ENCODE measurements around the gene IL20RA. TPM values are rescaled to one million over a fixed set of nuclear protein-coding genes. Genes with fewer than 3 reads are reported as not detected.

IL20RA gene, protein sequence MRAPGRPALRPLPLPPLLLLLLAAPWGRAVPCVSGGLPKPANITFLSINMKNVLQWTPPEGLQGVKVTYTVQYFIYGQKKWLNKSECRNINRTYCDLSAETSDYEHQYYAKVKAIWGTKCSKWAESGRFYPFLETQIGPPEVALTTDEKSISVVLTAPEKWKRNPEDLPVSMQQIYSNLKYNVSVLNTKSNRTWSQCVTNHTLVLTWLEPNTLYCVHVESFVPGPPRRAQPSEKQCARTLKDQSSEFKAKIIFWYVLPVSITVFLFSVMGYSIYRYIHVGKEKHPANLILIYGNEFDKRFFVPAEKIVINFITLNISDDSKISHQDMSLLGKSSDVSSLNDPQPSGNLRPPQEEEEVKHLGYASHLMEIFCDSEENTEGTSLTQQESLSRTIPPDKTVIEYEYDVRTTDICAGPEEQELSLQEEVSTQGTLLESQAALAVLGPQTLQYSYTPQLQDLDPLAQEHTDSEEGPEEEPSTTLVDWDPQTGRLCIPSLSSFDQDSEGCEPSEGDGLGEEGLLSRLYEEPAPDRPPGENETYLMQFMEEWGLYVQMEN
- polyA plus RNA-seq (1.2 to 1.5 TPM (median 1.3 TPM) in 3 replicates), polyA minus RNA-seq (0.49 to 3.0 TPM (median 1.0 TPM) in 3 replicates)
- 6.0 TPM for polyA plus RNA-seq (2011; ENCODE audit: low read depth)
- polyA plus RNA-seq (2011; cell fraction: cytosol; rRNA removed) = 1.2 and 1.8 TPM in 2 replicates
- 1.1 and 1.6 TPM in 2 replicates for polyA plus RNA-seq (2011; cell fraction: nucleus; rRNA removed)
- 0.92 and 7.4 TPM in 2 replicates for polyA plus RNA-seq (2012; ENCODE audit: low replicate concordance)
- polyA minus RNA-seq (2011; cell fraction: cytosol; rRNA and poly(A)+ RNA removed) = 1.2 TPM
- polyA minus RNA-seq (2011; cell fraction: nucleus; rRNA and poly(A)+ RNA removed) = 0.70 and 1.2 TPM in 2 replicates

DNA sequence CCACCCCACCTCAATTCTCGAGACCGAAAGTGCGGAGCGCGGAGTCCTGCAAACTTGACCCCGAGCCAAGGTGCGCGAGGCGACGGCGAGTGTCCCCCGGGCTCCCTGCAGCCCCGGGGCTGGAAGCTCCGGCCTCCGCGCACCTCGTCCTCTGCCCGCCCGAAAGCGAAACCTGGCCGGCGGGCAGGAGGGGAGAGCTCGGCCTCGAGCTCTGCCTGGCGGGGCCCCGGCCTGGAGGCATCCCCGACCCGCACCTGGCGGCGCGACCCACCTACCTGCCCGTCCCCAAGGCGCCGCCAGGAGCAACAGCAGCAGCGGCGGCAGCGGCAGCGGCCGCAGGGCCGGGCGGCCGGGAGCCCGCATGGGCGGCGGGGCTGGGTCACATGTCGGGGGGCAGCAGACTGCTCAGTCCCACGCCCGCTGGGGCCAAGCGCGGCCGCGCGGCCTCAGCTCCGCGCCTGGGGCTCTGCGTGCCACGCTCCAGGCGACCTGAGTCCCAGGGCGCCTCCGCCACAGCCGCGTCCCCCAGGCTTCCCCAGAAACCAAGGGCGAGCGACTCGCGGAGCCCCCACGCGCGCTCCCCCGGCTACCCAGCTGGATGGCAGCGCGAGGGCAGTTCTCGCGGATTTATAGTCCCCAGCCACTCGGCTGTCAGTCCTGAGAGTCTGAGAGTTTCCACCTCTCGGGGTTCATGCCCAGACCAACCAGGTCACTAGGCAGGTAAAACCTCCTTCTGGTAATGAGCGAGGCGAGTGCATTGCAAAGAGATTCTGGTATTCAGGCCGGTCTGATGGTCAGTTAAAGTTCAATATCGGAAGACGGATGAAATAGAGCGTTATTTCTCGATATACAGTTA is at the start of gene IL20RA:
Gene IL20RA, minus strand, starts transcription at position 600 of the 856 bp plus-strand sequence. Its CDS starts 237 bp downstream, at position 363.
- TF ChIP-seq, protein P1, sequence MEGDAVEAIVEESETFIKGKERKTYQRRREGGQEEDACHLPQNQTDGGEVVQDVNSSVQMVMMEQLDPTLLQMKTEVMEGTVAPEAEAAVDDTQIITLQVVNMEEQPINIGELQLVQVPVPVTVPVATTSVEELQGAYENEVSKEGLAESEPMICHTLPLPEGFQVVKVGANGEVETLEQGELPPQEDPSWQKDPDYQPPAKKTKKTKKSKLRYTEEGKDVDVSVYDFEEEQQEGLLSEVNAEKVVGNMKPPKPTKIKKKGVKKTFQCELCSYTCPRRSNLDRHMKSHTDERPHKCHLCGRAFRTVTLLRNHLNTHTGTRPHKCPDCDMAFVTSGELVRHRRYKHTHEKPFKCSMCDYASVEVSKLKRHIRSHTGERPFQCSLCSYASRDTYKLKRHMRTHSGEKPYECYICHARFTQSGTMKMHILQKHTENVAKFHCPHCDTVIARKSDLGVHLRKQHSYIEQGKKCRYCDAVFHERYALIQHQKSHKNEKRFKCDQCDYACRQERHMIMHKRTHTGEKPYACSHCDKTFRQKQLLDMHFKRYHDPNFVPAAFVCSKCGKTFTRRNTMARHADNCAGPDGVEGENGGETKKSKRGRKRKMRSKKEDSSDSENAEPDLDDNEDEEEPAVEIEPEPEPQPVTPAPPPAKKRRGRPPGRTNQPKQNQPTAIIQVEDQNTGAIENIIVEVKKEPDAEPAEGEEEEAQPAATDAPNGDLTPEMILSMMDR (optimal IDR thresholded peaks at IDR 0.05 in 1 of 3, IDR thresholded peaks at IDR 0.05 in 1 of 3, conservative IDR thresholded peaks at IDR 0.05 in 1 of 3; ENCODE audit: extremely low read depth in 1 of 3, insufficient read depth in 2 of 3, low read length in 3 of 3) = no peak
- TF ChIP-seq EZH2 (IDR thresholded peaks at IDR 0.05; ENCODE audit: low read length) = no peak
- dilution Hi-C loops (cut with MboI; ENCODE audit: extremely low pct_ligation_motif_present, low sequenced_read_pairs) = no loop called here

DNA sequence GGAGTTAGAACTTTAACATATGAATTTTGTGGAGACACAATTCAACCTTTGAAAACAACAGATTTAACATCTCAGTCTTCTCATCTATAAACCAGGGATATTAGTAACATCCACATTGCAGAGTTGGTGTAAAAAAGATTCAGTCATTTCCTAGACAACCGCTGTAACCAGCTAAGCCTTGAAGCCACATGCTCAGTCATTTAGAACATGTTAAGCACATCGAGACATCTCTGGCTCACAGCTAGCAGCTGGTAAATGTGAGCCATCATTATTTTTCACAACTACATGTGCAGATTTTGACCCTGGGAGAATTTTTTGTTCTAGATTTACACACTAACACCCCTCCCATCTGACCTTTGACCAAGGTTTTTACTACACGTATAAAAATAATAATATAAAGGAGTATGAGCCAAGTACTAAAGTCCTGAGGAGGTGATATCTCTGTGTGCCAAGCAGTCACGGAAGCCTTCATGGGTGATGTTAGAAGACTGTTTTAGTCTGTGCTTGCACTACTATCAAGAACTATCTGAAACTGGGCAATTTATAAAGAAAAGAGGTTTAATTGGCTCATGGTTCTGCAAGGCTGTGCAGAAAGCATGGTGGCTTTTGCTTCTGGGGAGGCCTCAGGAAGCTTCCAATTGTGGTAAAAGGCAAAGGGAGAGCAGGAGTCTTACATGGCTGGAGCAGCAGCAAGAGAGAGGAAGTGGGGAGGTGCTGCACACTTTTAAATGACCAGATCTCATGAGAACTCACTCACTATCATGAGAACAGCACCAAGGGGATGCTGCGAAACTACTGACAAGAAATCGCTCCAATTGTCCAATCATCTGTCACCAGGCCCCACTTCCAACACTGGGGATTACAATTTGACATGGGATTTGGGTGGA is 48.7 kb upstream of the IL20RA start:
- H3K4me3 ChIP-seq (ENCODE audit: control insufficient read depth in 2 of 3, extremely low read depth in 1 of 3, insufficient read depth in 2 of 3, low read depth in 1 of 3, low read length in 3 of 3) = no peak overlapping the region
- H3K36me3 ChIP-seq (ENCODE audit: control insufficient read depth in 2 of 2, extremely low read depth in 1 of 2, insufficient read depth in 2 of 2, low read length in 2 of 2) = no peaks in the 10 kb centered on the region
- H3K9ac ChIP-seq (ENCODE audit: control insufficient read depth, extremely low read depth, insufficient read depth, low read length) = no peak overlapping the region
- H3K27ac ChIP-seq (ENCODE audit: control insufficient read depth, insufficient read depth, low read length) = no peak overlapping the region
- peaks cover 3% of the 10 kb centered on the region for H3K4me1 ChIP-seq (ENCODE audit: control insufficient read depth, extremely low read depth, insufficient read depth, low read length)
- no peaks in the 10 kb centered on the region for H3K27me3 ChIP-seq (ENCODE audit: control insufficient read depth, extremely low read depth, insufficient read depth, low read length)
- H3K79me2 ChIP-seq (ENCODE audit: control insufficient read depth, insufficient read depth, low read length) = no peaks in the 10 kb centered on the region
- H4K20me1 ChIP-seq (ENCODE audit: control insufficient read depth, extremely low read depth, insufficient read depth, low read length) = no peaks in the 10 kb centered on the region
- dilution Hi-C loops (cut with MboI; ENCODE audit: extremely low pct_ligation_motif_present, low sequenced_read_pairs) = no loop called here
- TF ChIP-seq, protein P1 (optimal IDR thresholded peaks at IDR 0.05 in 1 of 3, IDR thresholded peaks at IDR 0.05 in 1 of 3, conservative IDR thresholded peaks at IDR 0.05 in 1 of 3; ENCODE audit: extremely low read depth in 1 of 3, insufficient read depth in 2 of 3, low read length in 3 of 3) = no peak
- TF ChIP-seq EZH2 (IDR thresholded peaks at IDR 0.05; ENCODE audit: low read length) = no peak
- H3K4me2 ChIP-seq (ENCODE audit: control insufficient read depth, extremely low read depth, insufficient read depth, low read depth, low read length) = no peak overlapping the region
- FAIRE-seq = no peak
- H3K9me3 ChIP-seq (ENCODE audit: control insufficient read depth, low read depth, low read length) = no peaks in the 10 kb centered on the region
- no peak overlapping the region for H2AFZ ChIP-seq (ENCODE audit: control insufficient read depth, low read length)
- H3K9me1 ChIP-seq (ENCODE audit: control insufficient read depth, extremely low read depth, insufficient read depth, low read length) = no peaks in the 10 kb centered on the region
- no peak for DNase-seq (ENCODE audit: low read depth, low spot score)

More for the DNA sequence above, at the start of gene IL20RA:
- H3K9me3 ChIP-seq (ENCODE audit: control insufficient read depth, low read depth, low read length) = peaks cover 2% of the 10 kb centered on the region
- H3K79me2 ChIP-seq (ENCODE audit: control insufficient read depth, insufficient read depth, low read length) = no peaks in the 10 kb centered on the region
- H4K20me1 ChIP-seq (ENCODE audit: control insufficient read depth, extremely low read depth, insufficient read depth, low read length) = no peaks in the 10 kb centered on the region
- DNase-seq (ENCODE audit: low read depth, low spot score) (no peak), FAIRE-seq (no peak)
- peak within 1 kb of the TSS; percentile 73 for H3K4me2 ChIP-seq (ENCODE audit: control insufficient read depth, extremely low read depth, insufficient read depth, low read depth, low read length)
- peak within 1 kb of the TSS; percentile 63 to 70 (median 64) for H3K4me3 ChIP-seq (ENCODE audit: control insufficient read depth in 2 of 3, extremely low read depth in 1 of 3, insufficient read depth in 2 of 3, low read depth in 1 of 3, low read length in 3 of 3)
- no peaks in the 10 kb centered on the region for H3K9me1 ChIP-seq (ENCODE audit: control insufficient read depth, extremely low read depth, insufficient read depth, low read length)
- peaks cover 6% of the 10 kb centered on the region for H3K4me1 ChIP-seq (ENCODE audit: control insufficient read depth, extremely low read depth, insufficient read depth, low read length)
- H3K36me3 ChIP-seq (ENCODE audit: control insufficient read depth in 2 of 2, extremely low read depth in 1 of 2, insufficient read depth in 2 of 2, low read length in 2 of 2) = no peaks in the 10 kb centered on the region
- no peaks in the 10 kb centered on the region for H3K27me3 ChIP-seq (ENCODE audit: control insufficient read depth, extremely low read depth, insufficient read depth, low read length)
- peak within 1 kb of the TSS; percentile 23 for H3K27ac ChIP-seq (ENCODE audit: control insufficient read depth, insufficient read depth, low read length)
- H2AFZ ChIP-seq (ENCODE audit: control insufficient read depth, low read length) = peak within 1 kb of the TSS; percentile 72
- H3K9ac ChIP-seq (ENCODE audit: control insufficient read depth, extremely low read depth, insufficient read depth, low read length) = peak within 1 kb of the TSS; percentile 71
